Tibial artery (tissue), 4 donors: ENCODE data around the gene GRIP1.

ENCODE experiments used
- DNase-seq, 2 donors: peaks; one replicate each; pipeline ENCODE4 v3.0.0-alpha.2; 2019
- H3K27ac ChIP-seq, 2 donors: fragments of 200-600 bp; sonication (generic) in 1 of 2; 1 replicate in 1 of 2; 2 replicates in 1 of 2; pipeline ENCODE4 v1.5.1; 2018 to 2019; ENCODE audit warnings: mild to moderate bottlenecking in 1 of 2
- H3K27me3 ChIP-seq, 2 donors: fragments of 200-600 bp; sonication (generic) in 1 of 2; one replicate each; pipeline versions ENCODE4 v1.5.1 to v1.6.0; 2016 to 2019
- H3K36me3 ChIP-seq, 3 donors: fragments of 200-600 bp; sonication (generic) in 2 of 3; one replicate each; pipeline ENCODE4 v1.5.1; 2016 to 2019; ENCODE audit warnings: mild to moderate bottlenecking in 2 of 3
- H3K4me1 ChIP-seq, 4 donors: fragments of 200-600 bp; sonication (generic) in 2 of 4; 1 replicate in 3 of 4; 2 replicates in 1 of 4; pipeline ENCODE4 v1.5.1; 2016 to 2019
- H3K4me3 ChIP-seq, 2 donors: fragments of 200-600 bp; sonication (generic) in 1 of 2; 1 replicate in 1 of 2; 2 replicates in 1 of 2; pipeline ENCODE4 v1.5.1; 2018 to 2019; ENCODE audit warnings: mild to moderate bottlenecking in 2 of 2
- H3K9me3 ChIP-seq, 3 donors: fragments of 200-600 bp; sonication (generic) in 1 of 3; one replicate each; pipeline ENCODE4 v1.5.1; 2016 to 2019
- CTCF ChIP-seq, 2 experiments: fragments of 200-600 bp in 1 of 2; fragments of 450-650 bp in 1 of 2; IDR thresholded peaks; one replicate each; pipeline ENCODE4 v1.5.1; 2017 to 2019; ENCODE audit warnings: antibody characterized with exemption in 2 of 2, mild to moderate bottlenecking in 1 of 2, moderate library complexity in 1 of 2
- intact Hi-C: fragments of 100-400 bp; cut with DNase I; formaldehyde crosslinking; loops from one replicate; pipeline ENCODE4 v1.15.0; 2023; ENCODE audit warnings: low total_unique reads

Gene GRIP1

GRCh38 chr12:66548338-66549049 is 130.4 kb downstream of the GRIP1 start:
- no peak for DNase-seq
- intact Hi-C loops = no loop called here
- H3K9me3 ChIP-seq = no peaks in the 10 kb centered on the region
- no peak overlapping the region for H3K4me3 ChIP-seq
- H3K36me3 ChIP-seq = no peaks in the 10 kb centered on the region
- no peak for TF ChIP-seq CTCF (IDR thresholded peaks at IDR 0.05)
- H3K4me1 ChIP-seq = no peaks in the 10 kb centered on the region
- no peak overlapping the region for H3K27ac ChIP-seq
- H3K27me3 ChIP-seq = no peaks in the 10 kb centered on the region

GRCh38 chr12:66541426-66541825 is 137.4 kb downstream of the GRIP1 start:
- no peak overlapping the region for H3K4me3 ChIP-seq
- no peaks in the 10 kb centered on the region for H3K4me1 ChIP-seq
- H3K9me3 ChIP-seq = no peaks in the 10 kb centered on the region
- no peaks in the 10 kb centered on the region for H3K27me3 ChIP-seq
- H3K36me3 ChIP-seq = no peaks in the 10 kb centered on the region
- TF ChIP-seq CTCF (IDR thresholded peaks at IDR 0.05) = no peak
- no peak for DNase-seq
- H3K27ac ChIP-seq = no peak overlapping the region
- intact Hi-C loops = no loop called here

GRCh38 chr12:66539431-66539830 is 139.4 kb downstream of the GRIP1 start:
- Histone ChIP-seq H3K4me1 (no peaks in the 10 kb centered on the region), H3K9me3 (no peaks in the 10 kb centered on the region), H3K27ac (no peak overlapping the region), H3K36me3 (no peaks in the 10 kb centered on the region), H3K27me3 (no peaks in the 10 kb centered on the region), H3K4me3 (no peak overlapping the region)
- DNase-seq = no peak
- intact Hi-C loops = no loop called here
- no peak for TF ChIP-seq CTCF (IDR thresholded peaks at IDR 0.05)

GRCh38 chr12:66538970-66539369 is 139.9 kb downstream of the GRIP1 start:
- H3K27me3 ChIP-seq = no peaks in the 10 kb centered on the region
- TF ChIP-seq CTCF (IDR thresholded peaks at IDR 0.05) = no peak
- intact Hi-C loops = no loop called here

GRCh38 chr12:66537876-66538275 is 141.0 kb downstream of the GRIP1 start:
- Histone ChIP-seq H3K27ac (no peak overlapping the region), H3K9me3 (no peaks in the 10 kb centered on the region), H3K4me1 (no peaks in the 10 kb centered on the region), H3K4me3 (no peak overlapping the region), H3K36me3 (no peaks in the 10 kb centered on the region), H3K27me3 (no peaks in the 10 kb centered on the region)
- no peak for DNase-seq
- intact Hi-C loops = no loop called here
- no peak for TF ChIP-seq CTCF (IDR thresholded peaks at IDR 0.05)

More at GRCh38 chr12:66538970-66539369, 139.9 kb downstream of the GRIP1 start:
- H3K27ac ChIP-seq = no peak overlapping the region
- H3K36me3 ChIP-seq = no peaks in the 10 kb centered on the region
- no peaks in the 10 kb centered on the region for H3K9me3 ChIP-seq
- H3K4me1 ChIP-seq = no peaks in the 10 kb centered on the region
- H3K4me3 ChIP-seq = no peak overlapping the region
- DNase-seq = no peak

GRCh38 chr12:66533767-66534166 is 145.1 kb downstream of the GRIP1 start:
- Histone ChIP-seq H3K36me3 (no peaks in the 10 kb centered on the region), H3K9me3 (no peaks in the 10 kb centered on the region), H3K27me3 (no peaks in the 10 kb centered on the region), H3K4me3 (no peak overlapping the region), H3K27ac (no peak overlapping the region), H3K4me1 (no peaks in the 10 kb centered on the region)
- DNase-seq = no peak
- intact Hi-C loops = no loop called here
- TF ChIP-seq CTCF (IDR thresholded peaks at IDR 0.05) = no peak
